NCI-H2227 (cell line): ENCODE measurements around the gene TENM3.

Experiments
- DNase-seq: peaks from one replicate; lab custom pipeline; 2025; ENCODE audit not compliant: unreplicated experiment; lab: John Stamatoyannopoulos, UW

Gene TENM3

DNA sequence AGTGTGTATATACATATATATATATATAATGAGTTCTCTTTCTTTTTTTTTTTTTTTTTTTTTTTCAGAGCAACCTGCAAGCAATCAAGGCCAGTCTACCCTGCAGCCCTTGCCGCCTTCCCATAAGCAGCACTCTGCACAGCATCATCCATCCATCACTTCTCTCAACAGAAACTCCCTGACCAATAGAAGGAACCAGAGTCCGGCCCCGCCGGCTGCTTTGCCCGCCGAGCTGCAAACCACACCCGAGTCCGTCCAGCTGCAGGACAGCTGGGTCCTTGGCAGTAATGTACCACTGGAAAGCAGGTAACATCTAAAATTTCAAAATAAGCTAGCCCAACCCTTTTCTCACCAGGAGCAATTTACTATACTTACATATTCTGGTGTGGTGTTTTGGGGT is 357.7 kb downstream of the TENM3 start:
- no peak for DNase-seq

- no peak for DNase-seq
Observed at GRCh38 chr4:182604161-182604622, 361.0 kb downstream of the TENM3 start.

DNA sequence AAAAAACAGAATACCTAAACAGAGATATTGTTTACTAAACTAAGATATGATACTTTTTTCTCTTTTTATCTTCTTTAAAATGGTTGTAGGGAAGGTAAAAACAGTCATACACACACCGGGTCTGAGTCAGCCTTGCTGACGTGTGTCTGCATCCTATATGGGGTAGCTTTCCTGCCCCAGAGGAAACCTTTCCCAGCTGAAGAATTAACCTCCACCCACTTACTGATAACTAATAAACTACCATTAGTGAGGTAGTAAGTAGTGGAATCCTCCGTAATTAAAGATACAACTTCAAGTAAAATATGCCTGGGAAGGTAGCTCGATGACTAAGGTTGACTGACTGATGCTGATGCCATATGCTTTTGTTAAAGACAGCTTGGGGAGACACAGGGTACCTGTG is 361.8 kb downstream of the TENM3 start:
- no peak for DNase-seq

GRCh38 chr4:182608525-182608924 is 365.3 kb downstream of the TENM3 start:
- DNase-seq: no peak

- no peak for DNase-seq
Observed at GRCh38 chr4:182616476-182616875, 373.3 kb downstream of the TENM3 start.

GRCh38 chr4:182619660-182620059 is 376.5 kb downstream of the TENM3 start:
- DNase-seq: no peak

DNA sequence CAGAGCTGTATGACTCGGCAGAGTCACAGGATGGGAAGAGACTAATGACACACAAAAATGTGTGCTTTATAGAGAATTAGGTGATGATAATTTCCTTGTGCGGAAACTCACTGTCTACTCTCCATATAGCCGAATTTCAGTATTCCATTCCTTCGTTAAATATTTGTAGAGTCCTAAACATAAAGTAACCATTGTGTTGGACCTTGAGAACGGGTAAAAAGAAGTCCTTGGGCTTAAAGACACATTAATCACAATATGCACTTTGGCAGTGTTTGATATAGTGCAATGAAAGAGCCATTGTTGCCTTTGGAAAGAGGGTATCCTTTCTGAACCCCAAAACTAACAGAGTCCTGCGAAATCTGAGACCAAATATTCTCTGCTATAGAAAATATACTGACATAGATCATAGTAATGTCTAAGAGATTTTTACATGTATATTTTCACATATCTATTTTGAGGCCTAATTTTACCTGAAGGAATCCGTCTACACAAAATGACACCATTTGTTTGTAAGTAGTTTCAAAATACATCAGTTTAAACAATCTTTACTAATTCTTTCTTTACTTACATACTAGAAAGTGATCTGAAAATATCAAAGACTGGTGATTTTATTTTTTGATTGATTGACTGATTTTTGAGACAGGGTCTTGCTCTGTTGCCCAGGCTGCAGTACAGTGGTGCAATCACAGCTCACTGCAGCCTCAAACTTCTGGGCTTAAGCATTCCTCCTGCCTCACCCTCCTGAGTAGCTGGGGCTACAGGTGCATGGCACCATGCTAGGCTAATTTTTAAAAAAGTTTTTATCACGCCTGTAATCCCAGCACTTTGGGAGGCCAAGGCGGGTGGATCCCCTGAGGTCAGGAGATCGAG is 377.1 kb downstream of the TENM3 start:
- no peak for DNase-seq

DNA sequence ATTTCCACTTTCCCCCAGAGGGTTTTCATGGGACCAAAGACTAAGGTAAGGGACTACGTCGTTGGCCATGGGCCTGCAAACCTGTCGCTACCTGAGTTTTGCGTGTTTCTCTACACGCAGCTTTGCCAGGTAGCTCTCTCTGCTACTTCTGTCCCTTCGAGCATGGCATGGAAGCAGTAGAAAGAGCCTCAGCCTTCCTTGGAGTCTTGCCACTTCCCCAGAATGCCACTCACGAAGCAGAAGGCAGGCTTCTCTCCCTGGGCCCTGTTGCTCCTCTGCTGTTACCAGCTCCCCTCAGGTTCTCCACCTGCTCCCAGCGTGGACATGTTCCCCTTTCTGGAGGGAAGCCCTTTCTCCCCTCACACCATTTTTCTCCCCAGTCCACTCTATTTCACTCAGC is 381.1 kb downstream of the TENM3 start:
- no peak for DNase-seq

GRCh38 chr4:182625193-182625592 is 382.0 kb downstream of the TENM3 start:
- no peak for DNase-seq

DNA sequence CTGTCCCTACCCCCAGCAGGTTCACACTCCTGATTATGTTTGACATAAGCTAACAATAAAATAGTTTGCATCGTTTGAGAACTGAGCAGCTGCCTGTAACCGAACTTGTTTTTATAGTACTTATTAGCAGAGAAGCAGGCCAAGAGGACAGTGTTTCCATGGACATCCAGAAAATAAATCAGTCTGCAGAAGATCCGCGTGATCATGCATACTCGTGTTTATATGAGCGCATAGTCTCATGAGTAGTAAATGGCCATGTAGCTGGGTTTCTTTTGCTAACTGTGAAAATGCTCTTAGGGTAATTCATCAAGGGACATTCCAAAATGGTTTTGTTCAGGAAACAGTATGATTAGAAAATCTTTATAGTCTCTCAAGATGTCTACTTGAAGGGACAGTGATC is 384.8 kb downstream of the TENM3 start:
- DNase-seq: no peak

DNA sequence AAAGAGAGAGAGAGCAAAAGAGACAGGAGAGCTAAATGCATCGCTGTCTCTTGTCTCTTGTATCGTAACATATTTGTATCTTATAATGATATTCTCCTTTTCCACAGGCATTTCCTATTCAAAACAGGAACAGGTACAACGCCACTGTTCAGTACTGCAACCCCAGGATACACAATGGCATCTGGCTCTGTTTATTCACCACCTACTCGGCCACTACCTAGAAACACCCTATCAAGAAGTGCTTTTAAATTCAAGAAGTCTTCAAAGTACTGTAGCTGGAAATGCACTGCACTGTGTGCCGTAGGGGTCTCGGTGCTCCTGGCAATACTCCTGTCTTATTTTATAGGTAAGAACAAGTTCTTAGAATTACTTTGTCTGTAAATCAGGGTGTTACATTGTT is 385.3 kb downstream of the TENM3 start:
- no peak for DNase-seq

DNA sequence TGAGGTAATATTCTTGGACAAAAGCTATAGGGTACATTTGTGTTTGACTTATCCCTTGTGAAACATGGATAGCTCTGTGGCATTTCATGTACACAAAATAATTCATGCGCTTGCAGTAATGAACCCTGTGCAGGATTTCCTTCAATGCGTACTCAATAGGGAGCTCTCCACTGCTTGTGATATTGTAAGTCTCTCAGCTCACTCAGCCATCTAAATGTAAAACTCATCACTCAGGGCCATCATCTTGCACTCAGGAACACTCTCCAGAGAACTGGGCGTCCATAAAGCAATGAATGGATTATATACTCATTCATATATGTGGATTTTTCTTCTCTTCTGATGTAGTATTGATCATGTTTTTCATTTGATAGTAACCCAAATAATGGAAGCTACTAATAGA is 385.9 kb downstream of the TENM3 start:
- DNase-seq: no peak

DNA sequence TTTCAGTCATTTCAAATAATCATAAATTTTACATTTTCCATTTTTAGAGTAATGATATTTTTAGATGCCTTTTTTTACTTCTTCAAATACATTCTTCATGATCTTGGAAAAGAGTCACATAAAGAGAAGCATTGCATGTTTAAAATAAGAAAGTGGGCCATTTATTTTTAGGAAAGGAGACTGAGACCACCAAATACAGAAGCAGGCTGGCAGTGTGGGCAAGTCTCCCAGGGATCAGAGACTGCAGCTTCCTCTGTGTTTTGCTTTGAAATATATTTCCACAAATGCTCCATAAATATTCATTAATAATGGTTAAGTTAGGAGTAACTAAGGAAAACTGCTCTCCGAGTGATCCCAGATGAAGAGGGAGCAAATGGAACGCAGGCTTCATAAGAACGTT is 397.3 kb downstream of the TENM3 start:
- no peak for DNase-seq

DNA sequence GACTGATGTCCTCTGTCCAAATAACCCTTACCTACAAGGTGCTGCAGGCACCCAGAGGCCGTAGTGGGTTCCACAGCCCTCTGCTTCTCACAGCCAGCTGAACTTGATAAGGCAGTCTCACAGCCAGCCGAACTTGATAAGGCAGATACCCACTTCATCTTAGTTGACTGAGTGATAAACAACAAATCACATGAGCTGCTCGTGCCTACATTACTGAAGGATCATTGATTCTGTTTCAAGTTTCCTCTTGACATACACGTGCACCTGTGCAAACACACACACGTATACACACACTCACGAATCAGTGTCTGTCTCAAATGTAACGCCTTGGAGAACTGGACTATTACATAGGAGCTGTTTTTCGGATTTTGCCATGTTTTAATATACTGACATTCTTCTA is 397.7 kb downstream of the TENM3 start:
- DNase-seq: no peak

- no peak for DNase-seq
Observed at GRCh38 chr4:182642831-182643230, 399.6 kb downstream of the TENM3 start.

DNA sequence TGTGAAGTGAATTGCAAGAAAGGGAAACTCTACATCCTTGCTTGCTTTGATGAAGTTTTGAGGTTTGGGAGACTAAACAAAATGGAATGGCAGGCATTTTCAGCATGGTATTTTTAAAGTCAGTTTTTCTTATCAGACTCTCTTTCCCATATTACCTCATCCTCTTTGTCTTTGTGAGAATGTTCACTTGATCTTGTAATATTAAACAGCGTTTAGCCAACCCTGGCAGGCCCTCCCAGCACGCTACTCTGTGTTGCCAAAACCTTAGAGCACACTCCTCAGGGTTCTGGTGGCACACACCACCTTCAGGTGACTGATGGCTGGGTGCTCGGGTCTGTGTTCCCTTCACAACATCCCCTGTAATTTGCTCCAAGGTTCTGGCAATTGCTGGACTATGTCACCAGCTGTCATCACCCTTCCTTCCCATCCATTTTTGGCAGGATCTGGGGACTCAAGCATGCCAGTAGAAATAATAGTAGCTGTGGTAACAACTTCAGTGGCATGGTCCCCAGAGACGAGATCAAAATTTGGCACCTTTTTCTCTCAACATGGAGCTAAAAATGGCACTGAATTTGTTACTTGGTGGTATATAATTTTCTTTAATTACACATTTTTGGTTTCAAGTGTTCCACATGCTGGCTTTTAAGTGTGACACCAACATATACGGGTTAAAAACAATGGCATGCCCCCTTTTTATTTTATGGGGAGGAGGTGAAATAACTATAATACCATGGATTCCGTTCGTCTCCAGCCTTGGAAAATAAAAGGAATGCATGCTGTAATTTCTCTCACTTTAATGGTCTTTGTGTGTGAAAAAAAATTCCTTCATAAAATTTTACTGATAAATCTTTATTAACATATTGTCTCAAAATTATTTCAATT is 400.8 kb downstream of the TENM3 start:
- peak; percentile 9 for DNase-seq

DNA sequence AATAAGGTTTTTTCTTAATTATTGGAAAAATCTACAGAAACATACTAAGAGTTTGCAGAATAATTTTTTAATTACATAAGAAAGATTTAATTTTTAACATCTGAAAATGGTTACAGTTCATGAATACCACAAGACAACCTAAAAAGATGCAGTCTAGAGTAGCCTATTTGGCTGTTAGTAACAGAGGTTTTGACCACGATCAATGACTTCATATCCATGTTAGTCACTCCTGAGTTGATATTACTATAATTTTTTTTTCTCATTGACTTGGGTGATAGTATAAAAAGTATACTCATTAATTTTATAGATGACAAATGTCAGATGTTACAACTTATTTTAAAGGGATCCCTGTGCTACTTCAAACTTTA is 401.5 kb downstream of the TENM3 start:
- no peak for DNase-seq

GRCh38 chr4:182645511-182645910 is 402.3 kb downstream of the TENM3 start:
- DNase-seq: no peak

DNA sequence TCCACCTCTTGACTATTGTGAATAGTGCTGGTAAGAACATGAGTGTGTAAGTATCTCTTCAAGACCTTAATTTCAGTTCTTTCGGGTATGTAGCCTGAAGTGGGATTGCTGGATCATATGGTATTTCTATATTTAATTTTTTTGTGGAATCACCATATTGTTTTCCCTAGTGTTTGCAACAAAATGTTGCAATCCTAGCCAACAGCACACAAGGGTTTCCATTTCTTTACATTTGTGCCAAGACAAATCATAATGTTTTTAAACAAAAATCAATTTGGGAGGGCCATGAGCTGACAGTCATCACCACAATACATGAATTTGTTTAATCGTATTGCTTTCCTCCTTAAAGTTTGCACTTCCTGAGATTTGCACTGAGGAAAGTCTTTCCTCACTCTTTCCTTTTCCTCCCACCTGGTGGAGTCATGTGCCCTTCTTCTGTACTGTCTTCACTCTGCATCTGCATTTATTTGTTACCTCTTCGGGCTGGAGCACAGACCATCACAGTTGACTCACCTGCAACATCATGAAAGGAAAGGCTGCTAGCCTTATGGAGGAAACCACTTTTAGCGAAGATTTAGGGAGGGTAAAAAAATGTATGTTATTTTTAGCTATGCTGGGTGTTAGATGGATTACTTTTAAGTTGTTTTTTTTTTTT is 404.6 kb downstream of the TENM3 start:
- no peak for DNase-seq

DNA sequence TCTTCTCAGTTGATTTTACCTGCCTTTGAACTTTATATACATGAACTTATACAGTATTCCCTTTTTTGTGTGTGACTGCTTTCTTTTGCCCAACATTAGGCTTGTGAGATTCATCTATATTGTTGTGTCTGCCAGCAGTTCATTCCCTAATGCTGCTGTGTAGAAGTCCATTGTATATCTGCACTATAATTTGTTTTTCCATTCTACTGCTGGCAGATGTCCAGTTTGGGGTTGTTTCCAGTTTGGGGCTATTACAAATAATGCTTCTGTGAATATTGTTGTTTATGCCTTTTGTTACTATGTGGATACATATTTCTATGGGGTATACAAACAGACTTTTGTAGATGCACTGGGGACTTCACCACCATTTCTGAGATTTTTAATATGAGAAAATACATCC is 405.6 kb downstream of the TENM3 start:
- DNase-seq: peak; percentile 1

GRCh38 chr4:182649698-182650477 is 406.7 kb downstream of the TENM3 start:
- DNase-seq: no peak
